GM12878 (cell line): Measurements from ENCODE around the gene SRSF1. TPM values are rescaled to one million over a fixed set of nuclear protein-coding genes. Genes with fewer than 3 reads are reported as not detected.

Source experiments
- ATAC-seq: fragments of 200-7000 bp; cut with Tn5 transposase; 3 replicates; pipeline ENCODE4 v1.9.1; 2020; ENCODE audit warnings: mild to moderate bottlenecking, moderate library complexity
- BruUV-seq: library from RNA; stranded (reverse); fragments of 400-500 nt; replicated peaks from 2 replicates; lab custom pipeline; 2021; lab: Mats Ljungman, UMichigan
- CTCF ChIA-PET: fragments of 300-600 bp; sonication (Branson Sonifier 250); formaldehyde crosslinking; extraction: SDS; loops from one replicate; lab custom pipeline; 2021; ENCODE audit warnings: inconsistent platforms; lab: Yijun Ruan, JAX
- POLR2A ChIA-PET: fragments of 350-600 bp; formaldehyde crosslinking; extraction: SDS; loops from one replicate; lab custom pipeline; 2021; ENCODE audit warnings: inconsistent platforms; lab: Charles Lee
- RAD21 ChIA-PET: fragments of 300-600 bp; sonication (Branson Sonifier 250); formaldehyde crosslinking; loops from one replicate; lab custom pipeline; 2023; ENCODE audit warnings: antibody characterized with exemption; ENCODE audit not compliant: unreplicated experiment; lab: Charles Lee
- SMC1A ChIA-PET: fragments of 300-600 bp; sonication (Branson Sonifier 250); formaldehyde crosslinking; loops from one replicate; lab custom pipeline; 2023; ENCODE audit not compliant: unreplicated experiment, uncharacterized antibody; lab: Charles Lee
- DNase-seq: peaks from one replicate; pipeline ENCODE4 v3.0.0-alpha.2; 2011; ENCODE audit warnings: low read depth, low spot score
- FAIRE-seq: peaks from 3 replicates; lab custom pipeline; 2011; peaks lifted over from hg19 to GRCh38; lab: Jason Lieb, UNC
- H2AFZ ChIP-seq: 2 replicates; pipeline ENCODE4 v1.6.0; 2011; ENCODE audit warnings: low read depth, low read length, control low read depth; ENCODE audit not compliant: control insufficient read depth
- H3K27ac ChIP-seq: 2 replicates; pipeline ENCODE4 v1.5.1; 2011; ENCODE audit warnings: control low read depth; ENCODE audit not compliant: control insufficient read depth, insufficient read depth
- H3K27me3 ChIP-seq, 2 experiments: replicated peaks in 1 of 2; 2 replicates each; pipeline versions ENCODE4 v1.6.0 to v1.6.1; 2011; ENCODE audit warnings: low read length in 1 of 2; ENCODE audit not compliant: control insufficient read depth in 2 of 2, insufficient read depth in 2 of 2
- H3K36me3 ChIP-seq, 2 experiments: 2 replicates each; pipeline ENCODE4 v1.5.1; 2011; ENCODE audit warnings: low read length in 1 of 2; ENCODE audit not compliant: control insufficient read depth in 2 of 2, insufficient read depth in 2 of 2
- H3K4me1 ChIP-seq: 2 replicates; pipeline ENCODE4 v1.6.1; 2011; ENCODE audit warnings: mild to moderate bottlenecking, low read length, moderate library complexity, mixed read lengths; ENCODE audit not compliant: control insufficient read depth, insufficient read depth
- H3K4me2 ChIP-seq: 2 replicates; pipeline ENCODE4 v1.6.0; 2011; ENCODE audit warnings: control low read depth; ENCODE audit not compliant: control insufficient read depth, insufficient read depth
- H3K4me3 ChIP-seq: fragments of 200-600 bp; sonication (generic); 2 replicates; pipeline ENCODE4 v1.5.1; 2016
- H3K79me2 ChIP-seq: 2 replicates; pipeline ENCODE4 v1.6.0; 2011; ENCODE audit warnings: low read length; ENCODE audit not compliant: control insufficient read depth, insufficient read depth
- H3K9ac ChIP-seq: 2 replicates; pipeline ENCODE4 v1.8.0; 2011; ENCODE audit warnings: low read length, control low read depth, mixed read lengths; ENCODE audit not compliant: control insufficient read depth, insufficient read depth
- H3K9me3 ChIP-seq: replicated peaks from 3 replicates; pipeline ENCODE4 v1.5.1; 2011; ENCODE audit warnings: mild to moderate bottlenecking, low read length; ENCODE audit not compliant: control insufficient read depth, insufficient read depth
- H4K20me1 ChIP-seq: 2 replicates; pipeline ENCODE4 v1.6.0; 2011; ENCODE audit not compliant: control insufficient read depth, insufficient read depth
- ASH2L ChIP-seq: fragments of 300-600, 200-600 bp; sonication (generic); IDR thresholded peaks from 2 replicates; pipeline ENCODE4 v1.6.1; 2017; ENCODE audit warnings: low read depth, mild to moderate bottlenecking, borderline replicate concordance
- CBX5 ChIP-seq: sonication (generic); IDR thresholded peaks from 2 replicates; pipeline ENCODE4 v1.6.1; 2016; ENCODE audit warnings: low read depth, moderate library complexity, mild to moderate bottlenecking, inconsistent platforms
- CEBPZ ChIP-seq: fragments of 150-350 bp; IDR thresholded peaks from 2 replicates; pipeline ENCODE4 v1.6.1; 2016; ENCODE audit warnings: low read depth, low read length
- MXI1 ChIP-seq: fragments of 150-350 bp; IDR thresholded peaks from 2 replicates; pipeline ENCODE4 v1.6.1; 2011; ENCODE audit warnings: low read depth, mild to moderate bottlenecking, inconsistent platforms, low read length, improper control_type of control experiment
- NBN ChIP-seq: fragments of 450-650 bp; IDR thresholded peaks from 2 replicates; pipeline ENCODE4 v1.6.1; 2016
- NFIC ChIP-seq: IDR thresholded peaks from 2 replicates; pipeline ENCODE4 v1.6.1; 2012; ENCODE audit warnings: low read depth, mild to moderate bottlenecking, inconsistent platforms, low read length, moderate library complexity
- RB1 ChIP-seq: fragments of 450-650 bp; formaldehyde crosslinking; IDR thresholded peaks from 2 replicates; pipeline ENCODE4 v1.6.1; 2017; ENCODE audit warnings: mild to moderate bottlenecking, borderline replicate concordance
- TCF3 ChIP-seq: IDR thresholded peaks from 2 replicates; pipeline ENCODE4 v1.6.1; 2012; ENCODE audit warnings: low read depth, mild to moderate bottlenecking, low read length, borderline replicate concordance; ENCODE audit not compliant: insufficient read depth
- TCF7 ChIP-seq: IDR thresholded peaks from 2 replicates; pipeline ENCODE4 v1.6.1; 2014; ENCODE audit warnings: antibody characterized with exemption, borderline replicate concordance
- ZBTB4 ChIP-seq: fragments of 450-650 bp; formaldehyde crosslinking; IDR thresholded peaks from 2 replicates; pipeline ENCODE4 v1.4.0; 2022; ENCODE audit warnings: mild to moderate bottlenecking, moderate library complexity
- ZBTB40 ChIP-seq: fragments of 450-650 bp; IDR thresholded peaks from 2 replicates; pipeline ENCODE4 v1.6.1; 2016; ENCODE audit warnings: mild to moderate bottlenecking, moderate library complexity, borderline replicate concordance
- WGBS: methylation state at CpG from one replicate; pipeline ENCODE4 v1.1.6; 2016; ENCODE audit warnings: low lambda C conversion rate; ENCODE audit not compliant: insufficient replicate concordance, insufficient coverage; ENCODE audit errors: missing lambda C conversion rate; 5-methylcytosine and 5-hydroxymethylcytosine counted together
- in situ Hi-C: fragments of 300-500 bp; cut with MboI; formaldehyde crosslinking; loops from 9 replicates; pipeline ENCODE4 v1.14.3; 2018; ENCODE audit warnings: mixed read lengths
- intact Hi-C: fragments of 100-400 bp; cut with micrococcal nuclease; formaldehyde crosslinking; loops from one replicate; pipeline ENCODE4 v1.14.2; 2022; ENCODE audit not compliant: unreplicated experiment
- polyA plus RNA-seq, 11 experiments: library from polyadenylated mRNA; depleted of rRNA in 4 of 11; unstranded in 6 of 11; stranded (reverse) in 5 of 11; fragments of >200 nt; fragmentation: Nextera tagmentation in 4 of 11; fragmentation: Illumina TruSeq in 1 of 11; extraction: Ambion mirVana in 4 of 11; extraction: Trizol in 1 of 11; gene quantifications; 1 replicate in 1 of 11; 2 replicates in 10 of 11; pipeline versions ENCODE4 v1.2.1 to v1.2.3, GENCODE V29; 2011 to 2016; ENCODE audit warnings: inconsistent platforms in 2 of 11, missing spikeins in 2 of 11, low read depth in 1 of 11
- total RNA-seq, 4 experiments: library from RNA; depleted of rRNA in 3 of 4; stranded (reverse); fragments of >200 nt in 3 of 4; fragmentation: Illumina TruSeq in 1 of 4; extraction: Trizol in 1 of 4; gene quantifications; 2 replicates each; pipeline versions ENCODE4 v1.2.1 to v1.2.3, GENCODE V29; 2013 to 2021

The SRSF1 gene
- total and polyA plus RNA-seq, 10 of the 15 experiments (the other 5 are each of a cell fraction or from before 2014, with no cell fraction given), result 101 to 474 (median 404) TPM

- no peak overlapping the region for H3K27ac ChIP-seq
- BruUV-seq, result no TSS peak
- in situ Hi-C loops (no loop called here), intact Hi-C loops (no loop called here)
- no peaks in the 10 kb centered on the region for H3K36me3 ChIP-seq
- no peaks in the 10 kb centered on the region for H4K20me1 ChIP-seq
- ChIA-PET CTCF (interaction anchor here (1.0 to 1.8 kb wide), 3 partner anchors 22 to 107 kb away, joined by 3 to 4 read pairs (median 3); no protein-coding TSS in a partner anchor), POLR2A (interaction anchor here (0.7 kb wide), 1 partner anchor 39 kb away, joined by 4 read pairs; no protein-coding TSS in a partner anchor), SMC1A (interaction anchor here (0.8 to 1.8 kb wide), 4 partner anchors 19 to 105 kb away, joined by 3 to 7 read pairs (median 4); no protein-coding TSS in a partner anchor), RAD21 (no interaction called here)
- DNase-seq (no peak), ATAC-seq (no peak), FAIRE-seq (no peak)
- H3K79me2 ChIP-seq, result no peaks in the 10 kb centered on the region
- no peak overlapping the region for H3K9ac ChIP-seq
- no peak overlapping the region for H2AFZ ChIP-seq
- no peak overlapping the region for H3K4me2 ChIP-seq
- no peaks in the 10 kb centered on the region; a peak in 1 of 4 replicates for H3K27me3 ChIP-seq
- no peaks in the 10 kb centered on the region for H3K4me1 ChIP-seq
- no peak overlapping the region for H3K4me3 ChIP-seq
- H3K9me3 ChIP-seq, result no peaks in the 10 kb centered on the region
- 75% methylated on average over 26 of the region's 26 CpGs for WGBS
- TF ChIP-seq MXI1 (no peak), CBX5 (no peak), ASH2L (no peak), TCF7 (no peak), ZBTB40 (no peak), ZBTB4 (no peak), NBN (no peak), RB1 (no peak), CEBPZ (no peak), NFIC (no peak), TCF3 (no peak)
Observed at GRCh38 chr17:57965521-57966160, 41.4 kb downstream of the SRSF1 start.
